ENCODE results near the gene TAF15. TPM values are rescaled to one million over a fixed set of nuclear protein-coding genes. Genes with fewer than 3 reads are reported as not detected.

Gene TAF15
- total RNA-seq, 1 experiment from 2014 or later, result 60.6 TPM

DNA sequence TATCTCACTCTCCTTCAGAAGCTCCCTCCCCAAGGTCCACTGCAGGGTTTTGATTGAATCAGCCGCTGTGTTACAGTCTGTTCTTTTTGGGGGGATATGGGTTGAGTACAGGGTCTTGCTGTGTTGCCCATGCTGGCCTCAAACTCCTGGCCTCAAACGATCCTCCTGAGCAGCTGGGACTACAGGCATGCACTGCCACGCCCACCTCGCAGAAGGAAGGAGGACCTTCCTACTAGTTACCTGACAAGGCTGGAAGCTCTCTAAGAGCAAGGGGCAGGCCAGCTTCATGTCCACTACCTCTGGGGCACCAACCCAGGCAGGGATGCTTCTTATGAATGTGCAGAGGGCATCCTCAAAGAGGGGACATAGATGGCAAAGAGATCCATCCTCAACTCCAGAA lies 11.9 kb upstream of the TAF15 start:
- Histone ChIP-seq H3K36me3 (no peaks in the 10 kb centered on the region), H3K27ac (no peak overlapping the region), H3K27me3 (peaks cover 62% of the 10 kb centered on the region), H3K4me1 (no peaks in the 10 kb centered on the region), H3K4me3 (no peak overlapping the region), H3K9me3 (replicated peaks) (no peaks in the 10 kb centered on the region)
- no peak for DNase-seq

DNA sequence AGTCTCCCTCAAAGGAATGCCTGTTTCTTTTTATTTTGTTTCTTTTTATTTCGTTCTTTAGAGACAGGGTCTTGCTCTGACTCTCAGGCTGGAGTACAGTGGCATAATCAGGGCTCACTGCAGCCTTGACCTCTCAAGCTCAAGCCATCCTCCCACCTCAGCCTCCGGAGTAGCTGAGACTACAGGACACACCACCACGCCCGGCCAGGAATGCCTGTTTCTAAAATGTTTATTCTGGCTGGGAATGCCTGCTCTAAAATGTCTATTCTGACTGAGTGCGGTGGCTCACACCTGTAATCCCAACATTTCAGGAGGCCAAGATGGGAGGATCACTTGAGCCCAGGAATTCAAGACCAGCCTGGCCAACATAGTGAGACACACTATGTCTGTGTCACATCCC lies 11.4 kb upstream of the TAF15 start:
- H3K27me3 ChIP-seq, result peaks cover 58% of the 10 kb centered on the region
- no peak for DNase-seq
- no peak overlapping the region for H3K27ac ChIP-seq
- H3K4me3 ChIP-seq, result no peak overlapping the region
- H3K36me3 ChIP-seq, result no peaks in the 10 kb centered on the region
- H3K4me1 ChIP-seq, result no peaks in the 10 kb centered on the region
- H3K9me3 ChIP-seq (replicated peaks), result no peaks in the 10 kb centered on the region

DNA sequence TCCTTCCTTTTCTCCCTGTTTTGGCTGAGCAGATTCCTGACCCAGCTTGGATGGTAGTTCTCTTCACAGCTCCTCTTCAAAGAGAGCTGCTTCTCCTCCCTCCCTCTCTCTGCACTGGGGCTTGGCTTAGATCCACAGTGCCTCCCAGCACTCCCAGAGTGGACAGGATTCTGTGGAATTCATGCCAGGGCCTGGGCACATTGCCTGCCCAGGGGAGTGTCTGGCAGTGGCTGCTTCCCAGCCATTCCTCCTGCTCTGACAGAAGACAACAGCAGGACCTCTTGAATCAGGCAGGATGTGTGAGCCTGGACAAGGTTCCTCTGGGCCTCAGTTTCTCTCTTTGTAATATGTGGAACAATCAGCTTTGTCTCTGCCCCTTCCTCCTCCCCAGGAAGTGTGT lies 9.3 kb upstream of the TAF15 start:
- H3K27ac ChIP-seq, result no peak overlapping the region
- H3K27me3 ChIP-seq, result peaks cover 43% of the 10 kb centered on the region

DNA sequence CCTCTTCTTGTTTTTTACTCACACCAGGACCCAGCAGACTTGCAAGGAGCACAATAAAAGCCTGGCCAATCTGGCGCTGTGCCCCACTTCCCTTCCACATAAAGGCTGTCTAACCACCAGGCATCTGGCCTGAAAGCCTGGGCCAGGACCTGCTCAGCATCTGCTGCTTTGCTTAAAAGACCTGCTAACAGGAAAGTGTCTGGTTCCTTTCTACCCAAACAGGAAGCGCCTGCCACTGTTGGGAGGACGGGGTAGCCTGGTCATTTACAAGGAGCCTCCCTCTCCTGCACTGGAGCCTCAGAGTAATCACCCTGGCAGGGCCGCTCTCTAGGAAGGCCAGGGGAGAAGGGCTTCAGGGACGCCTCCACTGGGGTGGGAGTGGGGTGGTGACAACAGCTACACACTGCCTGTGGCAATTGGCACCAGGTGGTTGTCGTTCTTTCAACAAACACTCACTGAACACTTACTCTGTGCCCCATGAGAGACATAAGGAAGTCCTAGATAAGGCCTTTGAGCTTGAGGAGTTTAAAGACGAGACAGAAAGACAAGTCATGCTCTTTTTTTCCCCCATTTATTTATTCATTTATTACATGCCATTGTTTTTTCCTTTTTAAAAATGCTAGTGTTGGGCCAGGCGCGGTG lies 7.6 kb upstream of the TAF15 start:
- H3K9me3 ChIP-seq (replicated peaks), result no peaks in the 10 kb centered on the region
- no peak for DNase-seq
- peaks cover 31% of the 10 kb centered on the region for H3K27me3 ChIP-seq
- no peaks in the 10 kb centered on the region for H3K36me3 ChIP-seq
- no peak overlapping the region for H3K27ac ChIP-seq
- H3K4me1 ChIP-seq, result no peaks in the 10 kb centered on the region
- H3K4me3 ChIP-seq, result no peak overlapping the region

More for the DNA sequence above, 9.3 kb upstream of the TAF15 start:
- Histone ChIP-seq H3K4me1 (no peaks in the 10 kb centered on the region), H3K36me3 (no peaks in the 10 kb centered on the region), H3K4me3 (no peak overlapping the region), H3K9me3 (replicated peaks) (no peaks in the 10 kb centered on the region)
- DNase-seq, result no peak

DNA sequence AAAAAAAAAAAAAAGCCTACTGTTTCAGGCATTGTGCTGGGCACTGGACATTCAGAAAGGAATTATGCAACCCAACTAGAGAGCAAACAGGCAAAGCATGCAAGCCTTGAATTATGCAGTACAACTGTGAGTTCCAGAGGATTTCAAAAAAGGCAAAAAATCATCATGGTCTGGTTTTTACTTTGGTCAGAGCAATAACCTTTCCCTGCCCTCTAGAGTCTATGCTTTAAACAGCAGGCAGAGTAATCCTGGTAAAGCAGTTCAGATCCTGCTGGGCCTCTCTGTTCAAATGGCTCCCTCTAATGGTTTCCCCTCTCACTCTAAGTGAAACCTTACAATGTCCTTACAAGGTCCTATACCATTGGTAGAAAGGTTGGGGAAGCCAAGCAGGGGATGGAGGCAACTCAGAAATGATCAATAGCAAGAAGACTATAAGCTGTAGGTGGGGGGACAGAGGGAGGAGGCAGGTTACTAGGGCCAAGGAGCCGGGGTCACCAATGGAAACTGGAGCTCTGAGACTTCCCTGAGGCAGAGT lies 4.6 kb upstream of the TAF15 start:
- Histone ChIP-seq H3K4me1 (no peaks in the 10 kb centered on the region), H3K27me3 (peaks cover 18% of the 10 kb centered on the region; the same call in 1 of the 2 replicates), H3K27ac (no peak overlapping the region), H3K9me3 (replicated peaks) (no peaks in the 10 kb centered on the region), H3K36me3 (no peaks in the 10 kb centered on the region), H3K4me3 (no peak overlapping the region)
- peak; percentile 57 to 84 for DNase-seq

DNA sequence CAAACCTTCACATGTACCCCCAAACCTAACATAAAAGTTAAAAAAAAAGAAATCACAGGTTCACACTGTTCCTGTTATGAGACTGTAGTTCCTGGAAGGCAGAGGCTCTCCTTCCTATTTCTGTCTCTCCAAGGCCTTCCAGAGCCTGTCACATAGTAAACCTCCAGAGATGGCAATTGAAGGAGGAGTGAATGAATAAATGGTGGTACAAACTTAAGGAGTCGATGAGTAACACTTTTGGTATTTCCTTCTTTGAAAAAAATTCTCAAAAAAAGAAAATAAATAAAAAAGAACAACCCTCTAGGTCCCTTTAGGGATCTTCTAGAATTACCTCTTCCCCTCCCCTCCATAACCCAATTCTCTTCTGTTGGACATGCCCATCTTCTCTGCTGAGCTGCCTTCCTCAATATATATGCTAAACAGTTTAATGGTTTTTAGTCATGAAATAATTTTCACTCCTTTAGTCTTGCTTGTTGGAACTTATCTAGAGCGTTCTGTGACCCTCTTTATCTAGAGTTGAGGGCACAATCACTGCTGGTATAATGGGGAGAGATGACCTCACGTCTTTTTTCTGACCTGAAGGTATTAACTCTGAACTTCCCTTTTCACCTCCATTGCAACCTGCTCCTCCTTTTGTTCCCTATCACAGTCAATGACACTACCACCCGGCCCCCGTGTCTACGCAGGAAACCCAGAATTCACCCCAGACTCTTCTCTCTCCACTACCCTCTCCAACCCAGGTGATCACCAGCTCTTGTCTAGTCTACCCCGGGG lies 1.7 kb upstream of the TAF15 start:
- no peak for DNase-seq
- Histone ChIP-seq H3K4me1 (peaks cover 8% of the 10 kb centered on the region; the same call in 1 of the 2 replicates), H3K27ac (no peak overlapping the region), H3K36me3 (peaks cover 14% of the 10 kb centered on the region), H3K27me3 (no peaks in the 10 kb centered on the region), H3K9me3 (replicated peaks) (no peaks in the 10 kb centered on the region), H3K4me3 (no peak overlapping the region)

DNA sequence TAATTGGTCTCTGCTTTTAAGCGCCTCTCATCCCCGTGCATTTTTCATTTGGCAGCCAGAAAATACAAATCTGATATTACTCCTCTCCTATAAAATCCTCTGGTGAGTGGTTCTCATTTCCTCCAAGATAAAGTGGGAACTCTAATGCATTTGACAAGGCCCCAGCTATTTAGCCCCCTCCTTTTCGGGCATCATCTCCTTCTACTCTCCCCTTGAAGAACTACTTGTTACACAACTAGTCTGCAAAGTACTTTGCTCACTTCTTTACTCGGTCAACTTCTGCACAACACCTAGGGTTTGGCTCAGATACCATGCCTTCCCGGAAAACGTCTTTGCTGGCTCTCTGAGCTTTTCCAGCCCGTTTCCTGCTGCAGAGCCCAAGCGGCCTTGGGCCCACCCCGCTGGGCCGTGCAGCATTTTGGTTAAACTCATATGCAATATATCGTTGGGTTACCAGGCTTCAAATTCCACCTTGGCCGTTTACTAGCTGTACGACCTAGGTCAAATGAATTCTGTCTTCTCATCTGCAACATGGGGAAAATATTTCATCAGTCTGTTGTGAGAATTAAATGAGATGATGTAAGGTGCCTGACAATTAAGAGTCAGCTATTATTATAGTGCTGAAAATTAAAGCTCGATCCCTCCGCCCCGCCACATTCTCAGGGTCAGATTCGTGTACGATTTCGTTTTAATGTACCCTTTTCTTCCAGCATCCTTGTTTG lies 883 bp upstream of the TAF15 start:
- H3K4me3 ChIP-seq, result peak overlapping the region; percentile 99
- H3K36me3 ChIP-seq, result peaks cover 17% of the 10 kb centered on the region
- no peaks in the 10 kb centered on the region for H3K27me3 ChIP-seq
- H3K9me3 ChIP-seq (replicated peaks), result no peaks in the 10 kb centered on the region
- no peak for DNase-seq
- peak overlapping the region; percentile 94 for H3K27ac ChIP-seq
- H3K4me1 ChIP-seq, result peaks cover 8% of the 10 kb centered on the region; the same call in 1 of the 2 replicates

DNA sequence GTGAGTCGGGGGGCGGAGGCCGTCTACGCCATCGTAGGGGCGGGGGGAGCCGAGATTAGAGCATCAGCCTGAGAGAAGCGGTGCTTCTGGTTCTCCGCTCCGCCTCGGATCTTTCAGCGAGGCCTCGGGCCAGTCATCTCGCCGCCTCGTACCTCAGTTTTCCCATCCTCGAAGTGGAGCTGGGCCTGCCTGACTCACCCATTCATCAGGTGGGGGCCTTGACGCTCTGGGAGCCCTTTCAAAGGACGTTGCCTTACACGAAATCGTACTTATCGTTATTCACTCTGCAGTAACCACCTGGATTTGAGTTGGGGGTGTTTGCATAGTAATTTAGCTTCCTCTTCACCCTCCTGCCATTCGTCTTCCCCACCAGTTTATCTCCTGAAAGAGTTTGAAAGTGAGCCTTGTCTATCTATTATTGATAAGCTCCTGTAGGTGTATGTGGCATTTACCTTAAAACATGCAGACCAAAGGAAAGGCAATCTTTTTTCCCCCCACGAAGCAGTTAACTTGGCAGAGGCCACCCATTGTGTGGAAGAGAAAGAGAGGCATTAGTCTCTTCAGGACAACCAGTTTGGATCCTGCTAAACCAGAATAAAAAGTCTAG lies 674 bp downstream of the TAF15 start:
- Histone ChIP-seq H3K27me3 (no peaks in the 10 kb centered on the region), H3K9me3 (replicated peaks) (no peaks in the 10 kb centered on the region), H3K27ac (peak overlapping the region; percentile 94), H3K4me1 (peaks cover 8% of the 10 kb centered on the region; the same call in 1 of the 2 replicates), H3K4me3 (peak overlapping the region; percentile 99), H3K36me3 (peaks cover 22% of the 10 kb centered on the region)
- no peak for DNase-seq

DNA sequence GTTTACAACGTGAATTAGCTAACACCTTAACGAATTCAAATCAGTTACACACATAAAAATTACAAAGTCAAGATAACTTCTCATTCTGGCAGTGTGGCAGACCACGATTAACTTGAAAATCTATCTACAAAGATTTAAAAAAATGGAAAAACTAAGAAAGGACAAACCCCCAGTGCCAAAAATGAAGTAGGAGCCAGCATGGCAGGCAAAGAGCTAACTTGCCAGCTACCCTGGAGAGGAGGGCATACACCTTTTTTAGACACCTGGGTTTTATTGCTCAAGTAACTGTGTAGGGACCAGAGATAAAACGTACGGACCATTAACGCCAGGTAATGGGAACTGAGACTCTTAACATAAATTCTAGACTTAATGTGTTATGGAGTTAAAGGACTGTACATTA lies 2.5 kb downstream of the TAF15 start:
- no peaks in the 10 kb centered on the region for H3K27me3 ChIP-seq
- DNase-seq, result no peak
- H3K36me3 ChIP-seq, result peaks cover 34% of the 10 kb centered on the region
- no peak overlapping the region for H3K4me3 ChIP-seq
- no peaks in the 10 kb centered on the region for H3K9me3 ChIP-seq (replicated peaks)
- peaks cover 8% of the 10 kb centered on the region; the same call in 1 of the 2 replicates for H3K4me1 ChIP-seq
- H3K27ac ChIP-seq, result no peak overlapping the region

DNA sequence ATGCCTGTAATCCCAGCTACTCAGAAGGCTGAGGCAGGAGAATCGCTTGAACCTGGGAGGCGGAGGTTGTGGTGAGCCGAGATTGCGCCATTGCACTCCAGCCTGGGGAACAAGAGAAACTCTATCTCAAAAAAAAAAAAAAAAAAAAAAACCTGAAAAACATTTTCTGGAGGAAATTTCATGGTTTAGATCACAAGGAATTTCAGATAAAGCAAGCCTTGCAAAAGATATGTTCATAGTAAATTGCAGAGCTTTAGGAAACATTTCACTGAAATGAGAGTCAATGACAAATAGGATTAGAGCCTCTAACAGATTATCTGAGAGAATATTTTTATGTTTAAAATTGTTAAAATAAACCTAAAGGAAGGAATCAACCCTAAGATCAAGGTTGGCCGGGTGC lies 3.2 kb downstream of the TAF15 start:
- no peaks in the 10 kb centered on the region for H3K27me3 ChIP-seq
- H3K27ac ChIP-seq, result no peak overlapping the region
- peaks cover 8% of the 10 kb centered on the region; the same call in 1 of the 2 replicates for H3K4me1 ChIP-seq
- no peak overlapping the region for H3K4me3 ChIP-seq
- no peaks in the 10 kb centered on the region for H3K9me3 ChIP-seq (replicated peaks)
- no peak for DNase-seq
- H3K36me3 ChIP-seq, result peaks cover 38% of the 10 kb centered on the region

DNA sequence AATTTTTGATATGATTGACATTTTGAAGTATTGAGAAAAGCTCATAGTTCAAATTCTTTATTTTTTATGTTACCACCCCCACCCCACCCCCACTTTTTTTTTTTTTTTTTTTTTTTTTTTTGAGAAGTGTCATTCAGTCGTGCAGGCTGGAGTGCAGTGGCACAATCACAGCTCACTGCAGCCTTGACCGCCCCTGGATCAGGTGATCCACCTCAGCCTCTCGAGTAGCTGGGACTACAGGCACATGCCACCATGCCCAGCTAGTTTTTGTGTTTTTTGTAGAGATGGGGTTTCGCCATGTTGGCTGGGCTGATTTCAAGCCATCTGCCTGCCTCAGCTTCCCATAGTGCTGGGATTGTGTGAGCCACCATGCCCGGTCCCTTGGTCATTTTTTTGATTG lies 7.4 kb downstream of the TAF15 start:
- H3K9me3 ChIP-seq (replicated peaks), result no peaks in the 10 kb centered on the region
- H3K36me3 ChIP-seq, result peaks cover 69% of the 10 kb centered on the region
- DNase-seq, result no peak
- no peaks in the 10 kb centered on the region for H3K27me3 ChIP-seq
- H3K27ac ChIP-seq, result no peak overlapping the region
- no peak overlapping the region for H3K4me3 ChIP-seq
- 0 out of 2 replicates have a peak, but pooled peaks cover under 1% of the 10 kb centered on the region for H3K4me1 ChIP-seq

DNA sequence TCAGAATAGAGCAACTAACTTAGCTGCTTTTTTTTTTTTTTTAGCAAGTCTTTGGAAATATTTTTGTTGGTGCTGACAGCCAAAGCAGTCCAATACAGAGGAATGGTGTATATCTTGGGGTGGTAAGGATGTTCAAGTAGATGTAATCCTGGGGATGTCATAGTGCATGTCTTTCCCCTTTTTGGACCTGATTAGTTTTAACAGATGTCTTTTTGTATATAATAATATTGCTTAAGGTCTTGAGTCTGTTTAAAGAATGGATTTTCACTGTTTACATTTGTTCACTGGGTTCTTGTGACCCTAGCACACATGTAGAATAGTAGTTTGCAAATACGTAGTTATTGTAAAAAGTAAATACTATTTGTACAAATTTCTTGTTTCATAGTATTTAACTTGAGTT lies 7.9 kb downstream of the TAF15 start:
- no peak overlapping the region for H3K27ac ChIP-seq
- H3K9me3 ChIP-seq (replicated peaks), result no peaks in the 10 kb centered on the region
- no peak overlapping the region for H3K4me3 ChIP-seq
- H3K4me1 ChIP-seq, result no peaks in the 10 kb centered on the region
- no peaks in the 10 kb centered on the region for H3K27me3 ChIP-seq
- H3K36me3 ChIP-seq, result peaks cover 65% of the 10 kb centered on the region
- no peak for DNase-seq

DNA sequence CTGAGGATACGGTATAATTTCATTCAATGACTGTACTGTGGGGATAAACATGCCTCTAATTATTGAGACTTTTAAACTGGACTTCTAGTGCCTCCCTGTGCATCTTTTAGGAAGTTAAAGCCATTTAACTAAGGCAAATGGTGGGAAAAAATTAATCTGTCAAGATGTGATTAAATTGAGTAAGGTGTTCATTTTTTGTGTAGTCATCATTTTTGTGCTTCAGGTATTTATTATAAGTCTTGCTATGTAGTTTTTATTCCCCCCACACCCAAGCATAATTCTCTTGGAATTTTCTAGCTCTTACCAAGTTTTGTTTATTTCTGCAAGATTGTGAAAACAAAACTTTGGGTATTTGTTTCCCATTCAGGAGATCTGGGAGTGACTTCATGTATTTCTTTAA lies 10.2 kb downstream of the TAF15 start:
- no peak for DNase-seq
- H3K27me3 ChIP-seq, result no peaks in the 10 kb centered on the region
- no peak overlapping the region for H3K27ac ChIP-seq
- H3K4me3 ChIP-seq, result no peak overlapping the region
- no peaks in the 10 kb centered on the region for H3K9me3 ChIP-seq (replicated peaks)
- H3K4me1 ChIP-seq, result no peaks in the 10 kb centered on the region
- H3K36me3 ChIP-seq, result peaks cover 78% of the 10 kb centered on the region

DNA sequence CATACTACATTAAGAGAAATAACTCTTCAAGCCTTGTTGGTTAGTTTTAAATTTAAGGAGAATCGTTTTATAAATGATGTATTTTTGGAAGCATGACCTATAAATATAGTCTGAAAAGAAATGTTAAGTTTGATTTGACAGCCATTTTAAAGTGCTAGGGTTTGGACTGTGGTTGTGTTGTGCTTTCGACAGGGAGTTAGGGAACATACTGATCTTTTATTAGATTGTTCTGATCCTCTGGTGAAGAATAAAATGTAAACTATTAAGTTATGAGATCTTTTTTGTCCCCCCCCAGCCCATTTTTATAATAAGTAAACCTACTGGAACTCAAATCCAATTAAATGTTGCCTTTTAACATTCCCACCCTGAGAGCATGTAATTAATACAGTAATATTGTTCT lies 12.0 kb downstream of the TAF15 start:
- H3K4me1 ChIP-seq, result no peaks in the 10 kb centered on the region
- H3K27me3 ChIP-seq, result no peaks in the 10 kb centered on the region
- H3K9me3 ChIP-seq (replicated peaks), result no peaks in the 10 kb centered on the region
- no peak overlapping the region for H3K4me3 ChIP-seq
- H3K27ac ChIP-seq, result no peak overlapping the region
- no peak for DNase-seq
- H3K36me3 ChIP-seq, result peaks cover 84% of the 10 kb centered on the region
